CD4-positive, alpha-beta T cell treated with Interleukin-6 at 100 ng/mL for 8 hours (primary cell): ENCODE measurements around the gene AGPAT2.

Source experiments
- DNase-seq: peaks from one replicate; pipeline ENCODE4 v3.0.0-alpha.2; 2020; ENCODE audit warnings: mixed read lengths, low spot score

AGPAT2 gene

GRCh38 chr9:136625101-136626065, 61.9 kb downstream of the AGPAT2 start:
- DNase-seq: no peak

- DNase-seq: no peak
Observed at GRCh38 chr9:136624184-136624951, 62.9 kb downstream of the AGPAT2 start.

GRCh38 chr9:136623842-136624183, 63.4 kb downstream of the AGPAT2 start:
- DNase-seq: no peak
